Natural killer cell (primary cell): Measurements from ENCODE around the gene PSME4. TPM values are rescaled to one million over a fixed set of nuclear protein-coding genes. Genes with fewer than 3 reads are reported as not detected.
A peak's percentile ranks its signal among the peaks of the same experiment; 100 is the strongest.

Experiments
- ATAC-seq, 3 donors: fragments of 150-1000 bp in 2 of 3; fragments of 200-7000 bp in 1 of 3; cut with Tn5 transposase; 1 replicate in 1 of 3; 2 replicates in 2 of 3; pipeline ENCODE4 v1.10.0; 2021; ENCODE audit warnings: mild to moderate bottlenecking in 2 of 3, moderate library complexity in 2 of 3
- DNase-seq, 2 donors: peaks; one replicate each; pipeline versions ENCODE4 v3.0.0 to v3.0.0-alpha.2; 2013 to 2021; ENCODE audit warnings: mixed read lengths in 1 of 2
- H3K27ac ChIP-seq: one replicate; pipeline ENCODE4 v1.5.1; 2013; ENCODE audit warnings: mild to moderate bottlenecking, low read length
- H3K27me3 ChIP-seq: one replicate; pipeline ENCODE4 v1.6.1; 2013; ENCODE audit warnings: low read length; ENCODE audit not compliant: control insufficient read depth, insufficient read depth
- H3K36me3 ChIP-seq: one replicate; pipeline ENCODE4 v1.6.1; 2013; ENCODE audit warnings: low read length; ENCODE audit not compliant: control insufficient read depth, insufficient read depth
- H3K4me1 ChIP-seq: one replicate; pipeline ENCODE4 v1.6.1; 2013; ENCODE audit warnings: low read length; ENCODE audit not compliant: control insufficient read depth, insufficient read depth
- H3K4me3 ChIP-seq: one replicate; pipeline ENCODE4 v1.5.1; 2013; ENCODE audit warnings: low read length
- H3K9me3 ChIP-seq: one replicate; pipeline ENCODE4 v1.6.1; 2013; ENCODE audit warnings: low read length; ENCODE audit not compliant: control insufficient read depth, insufficient read depth
- H3K27ac Mint-ChIP-seq, 2 donors: one replicate each; pipeline ENCODE4 v1.8.0; 2022; ENCODE audit warnings: mild to moderate bottlenecking in 2 of 2, mixed read lengths in 2 of 2, moderate library complexity in 1 of 2
- H3K27me3 Mint-ChIP-seq, 2 donors: one replicate each; pipeline ENCODE4 v1.8.0; 2022; ENCODE audit warnings: low read depth in 2 of 2, mixed read lengths in 2 of 2
- H3K36me3 Mint-ChIP-seq: one replicate; pipeline ENCODE4 v1.8.0; 2022; ENCODE audit warnings: mixed read lengths
- H3K4me1 Mint-ChIP-seq, 2 donors: one replicate each; pipeline ENCODE4 v1.8.0; 2022; ENCODE audit warnings: mixed read lengths in 2 of 2
- H3K4me3 Mint-ChIP-seq: one replicate; pipeline ENCODE4 v1.8.0; 2022; ENCODE audit warnings: mild to moderate bottlenecking, moderate library complexity, mixed read lengths
- H3K9me3 Mint-ChIP-seq, 2 donors: one replicate each; pipeline ENCODE4 v1.8.0; 2022; ENCODE audit warnings: mixed read lengths in 2 of 2
- CTCF ChIP-seq: fragments of 200-600 bp; IDR thresholded peaks from one replicate; pipeline ENCODE4 v1.8.0; 2022; ENCODE audit warnings: antibody characterized with exemption
- WGBS: methylation state at CpG from one replicate; pipeline ENCODE4 v1.1.7; 2013; ENCODE audit warnings: missing lambda C conversion rate; ENCODE audit not compliant: insufficient coverage; 5-methylcytosine and 5-hydroxymethylcytosine counted together
- intact Hi-C: fragments of 100-400 bp; cut with micrococcal nuclease; formaldehyde crosslinking; loops from one replicate; pipeline ENCODE4 v1.14.2; 2022
- total RNA-seq, 4 donors: library from RNA; stranded (reverse); fragments of 120-200 nt in 1 of 4; gene quantifications; one replicate each; pipeline versions ENCODE4 v1.2.3 to v1.2.4, GENCODE V29; 2013 to 2022

The PSME4 gene
- total RNA-seq, 3 donors from 2014 or later (not counting 1 experiment from before 2014, with no cell fraction given): 140 to 149 (median 141) TPM

- H3K4me3 ChIP-seq: no peak overlapping the region
- Mint-ChIP-seq H3K4me1 (peaks cover 29% of the 10 kb centered on the region in 2 donors), H3K27me3 (no peaks in the 10 kb centered on the region), H3K36me3 (no peaks in the 10 kb centered on the region), H3K27ac (peak overlapping the region; percentile 73 to 82), H3K9me3 (no peaks in the 10 kb centered on the region), H3K4me3 (peak overlapping the region; percentile 38)
- WGBS: 25% methylated on average over 6 of the region's 6 CpGs
- ATAC-seq (no peak), DNase-seq (peak in 1 of 2 donors; percentile 45)
- no peaks in the 10 kb centered on the region for H3K9me3 ChIP-seq
- peaks cover 19% of the 10 kb centered on the region for H3K4me1 ChIP-seq
- no peaks in the 10 kb centered on the region for H3K27me3 ChIP-seq
- no peaks in the 10 kb centered on the region for H3K36me3 ChIP-seq
- no peak for TF ChIP-seq CTCF
- peak overlapping the region; percentile 29 for H3K27ac ChIP-seq
- intact Hi-C loops: no loop called here
These were observed 43.2 kb upstream of the PSME4 start for GRCh38 chr2:54013996-54014395.

- Histone ChIP-seq H3K36me3 (no peaks in the 10 kb centered on the region), H3K27me3 (no peaks in the 10 kb centered on the region), H3K9me3 (no peaks in the 10 kb centered on the region), H3K4me1 (peaks cover 19% of the 10 kb centered on the region), H3K4me3 (no peak overlapping the region), H3K27ac (no peak overlapping the region)
- Mint-ChIP-seq H3K9me3 (no peaks in the 10 kb centered on the region), H3K4me3 (no peak overlapping the region), H3K4me1 (peaks cover 24 to 29% of the 10 kb centered on the region in 2 donors), H3K27me3 (no peaks in the 10 kb centered on the region), H3K36me3 (no peaks in the 10 kb centered on the region), H3K27ac (peak overlapping the region in 1 of 2 donors; percentile 70)
- intact Hi-C loops: no loop called here
- DNase-seq (peak in 1 of 2 donors; percentile 10), ATAC-seq (no peak)
- whole genome bisulfite sequencing: 95% methylated on average over 11 of the region's 11 CpGs
- TF ChIP-seq CTCF: no peak
These were observed 41.8 kb upstream of the PSME4 start for GRCh38 chr2:54012538-54013141.

- H3K4me3 ChIP-seq: no peak overlapping the region
- Mint-ChIP-seq H3K9me3 (no peaks in the 10 kb centered on the region), H3K27ac (no peak overlapping the region), H3K4me1 (peaks cover 21 to 24% of the 10 kb centered on the region in 2 donors), H3K27me3 (no peaks in the 10 kb centered on the region), H3K4me3 (no peak overlapping the region), H3K36me3 (no peaks in the 10 kb centered on the region)
- no peak overlapping the region for H3K27ac ChIP-seq
- no peaks in the 10 kb centered on the region for H3K9me3 ChIP-seq
- intact Hi-C loops: no loop called here
- no peak for ATAC-seq
- no peaks in the 10 kb centered on the region for H3K36me3 ChIP-seq
- peaks cover 17% of the 10 kb centered on the region for H3K4me1 ChIP-seq
- no peak for DNase-seq
- no CpG with 5 or more reads among the region's 1 CpG for WGBS
- no peak for TF ChIP-seq CTCF
- no peaks in the 10 kb centered on the region for H3K27me3 ChIP-seq
These were observed 38.8 kb upstream of the PSME4 start for GRCh38 chr2:54009549-54009948.

- Mint-ChIP-seq H3K27ac (peak overlapping the region in 1 of 2 donors; percentile 53), H3K27me3 (no peaks in the 10 kb centered on the region), H3K4me1 (peaks cover 10 to 18% of the 10 kb centered on the region in 2 donors), H3K4me3 (no peak overlapping the region), H3K9me3 (no peaks in the 10 kb centered on the region), H3K36me3 (no peaks in the 10 kb centered on the region)
- no peak for TF ChIP-seq CTCF
- WGBS: 100% methylated on average over 1 of the region's 2 CpGs
- DNase-seq (no peak), ATAC-seq (no peak)
- Histone ChIP-seq H3K27me3 (no peaks in the 10 kb centered on the region), H3K36me3 (no peaks in the 10 kb centered on the region), H3K4me1 (peaks cover 8% of the 10 kb centered on the region), H3K4me3 (no peak overlapping the region), H3K27ac (no peak overlapping the region), H3K9me3 (no peaks in the 10 kb centered on the region)
- intact Hi-C loops: no loop called here
These were observed 37.6 kb upstream of the PSME4 start for GRCh38 chr2:54008439-54008838.
